HepG2 (cell line): ENCODE data around the gene C10orf67. TPM values are rescaled to one million over a fixed set of nuclear protein-coding genes. Genes with fewer than 3 reads are reported as not detected.
A peak's percentile ranks its signal among the peaks of the same experiment; 100 is the strongest.

ENCODE experiments used
- DNMT3B ChIP-seq: conservative IDR thresholded peaks from 2 replicates; pipeline ENCODE4 v1.6.1; 2016; ENCODE audit warnings: missing biosample characterization, control low read depth
- FOXC1 ChIP-seq: sonication (generic); formaldehyde crosslinking; IDR thresholded peaks from 2 replicates; pipeline ENCODE4 v1.8.0; 2022; ENCODE audit warnings: mild to moderate bottlenecking, missing genetic modification reagents, borderline replicate concordance
- JUNB ChIP-seq: sonication (generic); formaldehyde crosslinking; IDR thresholded peaks from 2 replicates; pipeline ENCODE4 v1.8.0; 2022; ENCODE audit warnings: missing genetic modification reagents, mild to moderate bottlenecking, borderline replicate concordance
- MBNL3 ChIP-seq: fragments of 250-450 bp; sonication (Bioruptor Pico); conservative IDR thresholded peaks from 2 replicates; pipeline ENCODE4 v1.8.0; 2022; ENCODE audit warnings: mild to moderate bottlenecking, inconsistent platforms
- PHB2 ChIP-seq: fragments of 450-650 bp; IDR thresholded peaks from 2 replicates; pipeline ENCODE4 v1.6.1; 2018; ENCODE audit not compliant: partially characterized antibody
- RARA ChIP-seq: IDR thresholded peaks from 2 replicates; pipeline ENCODE4 v1.6.1; 2016; ENCODE audit warnings: missing genetic modification reagents, missing compliant biosample characterization
- REST ChIP-seq, 2 experiments: IDR thresholded peaks; 2 replicates each; pipeline ENCODE4 v1.6.1; 2011 to 2012; ENCODE audit warnings: low read length in 2 of 2, borderline replicate concordance in 1 of 2, low read depth in 1 of 2, mild to moderate bottlenecking in 1 of 2, moderate library complexity in 1 of 2
- SNAI1 ChIP-seq: sonication (generic); formaldehyde crosslinking; IDR thresholded peaks from 2 replicates; pipeline ENCODE4 v1.5.0; 2020; ENCODE audit warnings: mild to moderate bottlenecking, missing genetic modification reagents, borderline replicate concordance
- TCF7 ChIP-seq: sonication (generic); IDR thresholded peaks from 2 replicates; pipeline ENCODE4 v1.6.1; 2016; ENCODE audit warnings: antibody characterized with exemption, low read depth
- TERF1 ChIP-seq: sonication (generic); formaldehyde crosslinking; IDR thresholded peaks from 2 replicates; pipeline ENCODE4 v1.8.0; 2022; ENCODE audit warnings: mild to moderate bottlenecking, missing genetic modification reagents, moderate library complexity
- TRIM22 ChIP-seq: fragments of 450-650 bp; IDR thresholded peaks from 2 replicates; pipeline ENCODE4 v1.6.1; 2017
- ZFAT ChIP-seq: sonication (generic); formaldehyde crosslinking; conservative IDR thresholded peaks from 2 replicates; pipeline ENCODE4 v1.8.1; 2023; ENCODE audit warnings: missing genetic modification reagents, inconsistent platforms
- ZNF160 ChIP-seq: sonication (generic); formaldehyde crosslinking; IDR thresholded peaks from 2 replicates; pipeline ENCODE4 v1.8.0; 2022; ENCODE audit warnings: mild to moderate bottlenecking, inconsistent platforms, missing genetic modification reagents
- ZNF251 ChIP-seq: sonication (generic); formaldehyde crosslinking; IDR thresholded peaks from 2 replicates; pipeline ENCODE4 v1.9.0; 2021; ENCODE audit warnings: mild to moderate bottlenecking, missing genetic modification reagents
- ZNF333 ChIP-seq: sonication (generic); formaldehyde crosslinking; IDR thresholded peaks from 2 replicates; pipeline ENCODE4 v1.4.0; 2020; ENCODE audit warnings: mild to moderate bottlenecking, missing genetic modification reagents, borderline replicate concordance
- ZNF431 ChIP-seq: sonication (generic); formaldehyde crosslinking; IDR thresholded peaks from 2 replicates; pipeline ENCODE4 v1.9.0; 2022; ENCODE audit warnings: missing genetic modification reagents, low read depth, mild to moderate bottlenecking, borderline replicate concordance
- ZNF552 ChIP-seq: sonication (generic); formaldehyde crosslinking; IDR thresholded peaks from 2 replicates; pipeline ENCODE4 v1.9.0; 2022; ENCODE audit warnings: missing genetic modification reagents, mild to moderate bottlenecking, borderline replicate concordance
- ZNF7 ChIP-seq: IDR thresholded peaks from 2 replicates; pipeline ENCODE4 v1.6.1; 2016; ENCODE audit warnings: missing biosample characterization, missing genetic modification reagents
- ZNF776 ChIP-seq: sonication (generic); formaldehyde crosslinking; IDR thresholded peaks from 2 replicates; pipeline ENCODE4 v1.4.0; 2020; ENCODE audit warnings: mild to moderate bottlenecking, missing genetic modification reagents
- ZSCAN22 ChIP-seq: sonication (generic); formaldehyde crosslinking; IDR thresholded peaks from 2 replicates; pipeline ENCODE4 v1.4.0; 2020; ENCODE audit warnings: mild to moderate bottlenecking, missing genetic modification reagents
- polyA plus RNA-seq, 8 experiments: library from polyadenylated mRNA; depleted of rRNA in 3 of 8; stranded (reverse) in 7 of 8; unstranded in 1 of 8; fragments of >200 nt; fragmentation: Illumina TruSeq in 4 of 8; extraction: Trizol in 4 of 8; gene quantifications; 2 replicates each; pipeline versions ENCODE4 v1.2.1 to v1.2.3, GENCODE V29; 2011 to 2016; ENCODE audit warnings: low read depth in 4 of 8, missing spikeins in 1 of 8, mixed read lengths in 1 of 8; ENCODE audit not compliant: insufficient read depth in 1 of 8
- total RNA-seq, 5 experiments: library from RNA; depleted of rRNA; stranded (reverse); fragments of >200 nt; fragmentation: Illumina TruSeq; extraction: Trizol; gene quantifications; 2 replicates each; pipeline ENCODE4 v1.2.3, GENCODE V29; 2016; ENCODE audit warnings: low read depth in 1 of 5
- TF ChIP-seq, protein P1 (sequence below): sonication (generic); formaldehyde crosslinking; conservative IDR thresholded peaks from 2 replicates; pipeline ENCODE4 v1.4.0; 2020; ENCODE audit warnings: missing genetic modification reagents
- TF ChIP-seq, protein P2 (sequence below): IDR thresholded peaks from 2 replicates; pipeline ENCODE4 v1.6.1; 2016; ENCODE audit warnings: control low read depth

C10orf67 gene
- total and polyA plus RNA-seq, 2 of the 13 experiments (the other 11 are each of a cell fraction or from before 2014, with no cell fraction given): not detected

DNA sequence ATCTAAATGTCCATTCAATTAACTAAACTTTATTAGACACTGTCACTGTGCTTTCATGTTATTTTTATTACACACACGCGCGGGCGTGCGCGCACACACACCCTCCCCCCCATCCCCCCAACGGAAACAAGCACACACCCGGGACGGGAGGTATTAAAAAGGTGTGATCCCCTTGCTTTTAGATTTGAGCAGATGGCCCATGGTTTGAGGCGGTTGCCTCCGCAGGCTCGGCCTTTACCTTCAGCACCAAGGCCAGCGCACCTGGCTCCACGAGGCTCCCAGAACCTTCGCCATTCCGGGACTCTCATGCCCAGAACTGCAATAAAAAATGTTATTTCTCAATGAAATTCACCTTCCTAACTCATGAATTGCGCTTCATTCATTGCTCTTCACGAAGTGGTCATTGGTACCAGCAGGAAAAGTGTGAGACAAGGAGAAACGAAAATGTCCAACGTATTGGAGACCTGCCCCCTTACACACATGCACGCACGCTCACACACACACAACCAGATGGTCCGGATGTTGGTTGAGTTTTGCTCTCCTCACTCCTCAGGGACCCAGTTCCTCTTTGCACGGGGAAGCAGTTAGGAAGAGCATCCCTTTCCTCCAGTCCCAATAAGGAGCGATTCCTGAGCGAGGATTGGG, 173.2 kb downstream of the C10orf67 start (continued):
- TF ChIP-seq, protein P1, sequence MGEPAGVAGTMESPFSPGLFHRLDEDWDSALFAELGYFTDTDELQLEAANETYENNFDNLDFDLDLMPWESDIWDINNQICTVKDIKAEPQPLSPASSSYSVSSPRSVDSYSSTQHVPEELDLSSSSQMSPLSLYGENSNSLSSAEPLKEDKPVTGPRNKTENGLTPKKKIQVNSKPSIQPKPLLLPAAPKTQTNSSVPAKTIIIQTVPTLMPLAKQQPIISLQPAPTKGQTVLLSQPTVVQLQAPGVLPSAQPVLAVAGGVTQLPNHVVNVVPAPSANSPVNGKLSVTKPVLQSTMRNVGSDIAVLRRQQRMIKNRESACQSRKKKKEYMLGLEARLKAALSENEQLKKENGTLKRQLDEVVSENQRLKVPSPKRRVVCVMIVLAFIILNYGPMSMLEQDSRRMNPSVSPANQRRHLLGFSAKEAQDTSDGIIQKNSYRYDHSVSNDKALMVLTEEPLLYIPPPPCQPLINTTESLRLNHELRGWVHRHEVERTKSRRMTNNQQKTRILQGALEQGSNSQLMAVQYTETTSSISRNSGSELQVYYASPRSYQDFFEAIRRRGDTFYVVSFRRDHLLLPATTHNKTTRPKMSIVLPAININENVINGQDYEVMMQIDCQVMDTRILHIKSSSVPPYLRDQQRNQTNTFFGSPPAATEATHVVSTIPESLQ (CRISPR knock-in tag): no peak
- TF ChIP-seq ZNF776 (CRISPR knock-in tag) (no peak), ZNF552 (CRISPR knock-in tag) (no peak), MBNL3 (no peak), FOXC1 (CRISPR knock-in tag) (no peak), SNAI1 (no peak), JUNB (CRISPR knock-in tag) (no peak), ZNF7 (CRISPR knock-in tag) (no peak), REST (IDR thresholded peaks at IDR 0.05; ENCODE audit: borderline replicate concordance in 1 of 2, low read depth in 1 of 2, low read length in 2 of 2) (peak; percentile 73 to 97), RARA (CRISPR knock-in tag) (0 out of 2 replicates have a peak, but pooled peaks have one; percentile 22), ZFAT (CRISPR knock-in tag) (no peak), ZNF431 (CRISPR knock-in tag) (no peak), TCF7 (no peak), ZNF251 (CRISPR knock-in tag) (no peak), TERF1 (CRISPR knock-in tag) (no peak), TRIM22 (no peak), ZNF160 (CRISPR knock-in tag) (no peak), DNMT3B (CRISPR knock-in tag) (no peak), ZNF333 (CRISPR knock-in tag) (no peak), ZSCAN22 (CRISPR knock-in tag) (no peak), PHB2 (no peak)
- TF ChIP-seq, protein P2, sequence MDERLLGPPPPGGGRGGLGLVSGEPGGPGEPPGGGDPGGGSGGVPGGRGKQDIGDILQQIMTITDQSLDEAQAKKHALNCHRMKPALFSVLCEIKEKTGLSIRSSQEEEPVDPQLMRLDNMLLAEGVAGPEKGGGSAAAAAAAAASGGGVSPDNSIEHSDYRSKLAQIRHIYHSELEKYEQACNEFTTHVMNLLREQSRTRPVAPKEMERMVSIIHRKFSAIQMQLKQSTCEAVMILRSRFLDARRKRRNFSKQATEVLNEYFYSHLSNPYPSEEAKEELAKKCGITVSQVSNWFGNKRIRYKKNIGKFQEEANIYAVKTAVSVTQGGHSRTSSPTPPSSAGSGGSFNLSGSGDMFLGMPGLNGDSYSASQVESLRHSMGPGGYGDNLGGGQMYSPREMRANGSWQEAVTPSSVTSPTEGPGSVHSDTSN (CRISPR knock-in tag): no peak
